ENCODE data around the gene RGS13.

RGS13 gene

DNA sequence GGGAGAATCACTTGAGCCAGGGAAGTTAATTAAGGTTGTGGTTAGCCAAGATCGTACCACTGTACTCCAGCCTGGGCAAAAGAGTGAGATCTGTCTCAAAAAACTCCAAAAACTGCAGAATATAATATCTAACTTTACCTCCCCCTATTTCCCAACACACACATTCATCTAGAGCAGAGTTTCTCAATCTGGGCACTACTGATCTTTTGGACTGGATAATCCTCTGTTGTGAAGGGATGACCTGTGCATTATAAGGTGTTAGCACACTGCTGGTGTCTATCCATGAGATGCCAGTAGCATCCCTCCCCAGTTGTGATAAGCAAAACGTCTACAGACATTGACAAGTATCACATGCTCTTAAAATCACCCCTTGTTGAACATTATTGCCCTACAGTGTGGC, 61.8 kb downstream of the RGS13 start:
- DNase-seq (ENCODE audit: low read depth), result no peak
- no peak overlapping the region for H3K4me3 ChIP-seq (ENCODE audit: low read depth, low read length)
- TF ChIP-seq, protein P1, sequence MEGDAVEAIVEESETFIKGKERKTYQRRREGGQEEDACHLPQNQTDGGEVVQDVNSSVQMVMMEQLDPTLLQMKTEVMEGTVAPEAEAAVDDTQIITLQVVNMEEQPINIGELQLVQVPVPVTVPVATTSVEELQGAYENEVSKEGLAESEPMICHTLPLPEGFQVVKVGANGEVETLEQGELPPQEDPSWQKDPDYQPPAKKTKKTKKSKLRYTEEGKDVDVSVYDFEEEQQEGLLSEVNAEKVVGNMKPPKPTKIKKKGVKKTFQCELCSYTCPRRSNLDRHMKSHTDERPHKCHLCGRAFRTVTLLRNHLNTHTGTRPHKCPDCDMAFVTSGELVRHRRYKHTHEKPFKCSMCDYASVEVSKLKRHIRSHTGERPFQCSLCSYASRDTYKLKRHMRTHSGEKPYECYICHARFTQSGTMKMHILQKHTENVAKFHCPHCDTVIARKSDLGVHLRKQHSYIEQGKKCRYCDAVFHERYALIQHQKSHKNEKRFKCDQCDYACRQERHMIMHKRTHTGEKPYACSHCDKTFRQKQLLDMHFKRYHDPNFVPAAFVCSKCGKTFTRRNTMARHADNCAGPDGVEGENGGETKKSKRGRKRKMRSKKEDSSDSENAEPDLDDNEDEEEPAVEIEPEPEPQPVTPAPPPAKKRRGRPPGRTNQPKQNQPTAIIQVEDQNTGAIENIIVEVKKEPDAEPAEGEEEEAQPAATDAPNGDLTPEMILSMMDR (IDR thresholded peaks at IDR 0.05; ENCODE audit: insufficient read depth, low read depth, low read length, missing control alignments), result no peak

DNA sequence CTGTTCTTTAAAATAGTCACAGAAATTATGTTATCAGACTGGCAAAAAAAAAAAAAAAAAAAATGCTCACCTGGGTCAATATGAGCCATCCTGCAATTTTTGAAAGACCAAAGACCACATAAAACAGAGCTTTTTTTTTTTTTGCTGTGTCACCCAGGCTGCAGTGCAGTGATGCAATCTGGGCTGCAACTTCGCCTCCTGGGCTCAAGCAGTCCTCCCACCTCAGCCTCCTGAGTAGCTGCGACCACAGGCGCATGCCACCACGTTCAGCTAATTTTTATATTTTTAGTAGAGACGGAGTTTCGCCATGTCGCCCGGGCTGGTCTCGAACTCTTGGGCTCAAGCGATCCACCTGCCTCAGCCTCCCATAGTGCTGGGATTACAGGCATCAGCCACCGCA, 62.8 kb downstream of the RGS13 start:
- TF ChIP-seq, protein P1 (IDR thresholded peaks at IDR 0.05; ENCODE audit: insufficient read depth, low read depth, low read length, missing control alignments), result no peak
- DNase-seq (ENCODE audit: low read depth), result no peak
- no peak overlapping the region for H3K4me3 ChIP-seq (ENCODE audit: low read depth, low read length)

DNA sequence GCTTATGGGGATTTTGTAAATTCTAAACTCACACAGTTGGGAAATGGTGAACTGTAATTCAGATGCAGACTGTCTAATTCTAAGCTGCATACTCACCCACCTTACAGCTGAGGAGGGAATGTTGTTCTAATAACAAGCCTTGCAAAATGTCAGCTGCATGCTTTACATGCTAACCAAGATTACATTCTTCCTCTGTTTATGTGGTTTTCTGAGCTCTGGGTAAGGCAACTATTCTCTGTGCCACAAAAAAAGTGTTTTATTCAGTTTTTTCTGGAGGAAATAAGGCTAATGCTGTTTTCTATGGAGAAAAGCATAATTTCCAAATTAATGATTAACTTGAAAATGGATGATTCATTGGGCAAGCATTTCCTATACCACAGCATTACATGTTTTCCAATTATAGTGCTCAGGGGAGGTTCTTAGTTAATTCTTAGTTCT, 64.9 kb downstream of the RGS13 start:
- TF ChIP-seq, protein P1 (IDR thresholded peaks at IDR 0.05; ENCODE audit: insufficient read depth, low read depth, low read length, missing control alignments), result no peak
- DNase-seq (ENCODE audit: low read depth), result no peak
- H3K4me3 ChIP-seq (ENCODE audit: low read depth, low read length), result no peak overlapping the region

DNA sequence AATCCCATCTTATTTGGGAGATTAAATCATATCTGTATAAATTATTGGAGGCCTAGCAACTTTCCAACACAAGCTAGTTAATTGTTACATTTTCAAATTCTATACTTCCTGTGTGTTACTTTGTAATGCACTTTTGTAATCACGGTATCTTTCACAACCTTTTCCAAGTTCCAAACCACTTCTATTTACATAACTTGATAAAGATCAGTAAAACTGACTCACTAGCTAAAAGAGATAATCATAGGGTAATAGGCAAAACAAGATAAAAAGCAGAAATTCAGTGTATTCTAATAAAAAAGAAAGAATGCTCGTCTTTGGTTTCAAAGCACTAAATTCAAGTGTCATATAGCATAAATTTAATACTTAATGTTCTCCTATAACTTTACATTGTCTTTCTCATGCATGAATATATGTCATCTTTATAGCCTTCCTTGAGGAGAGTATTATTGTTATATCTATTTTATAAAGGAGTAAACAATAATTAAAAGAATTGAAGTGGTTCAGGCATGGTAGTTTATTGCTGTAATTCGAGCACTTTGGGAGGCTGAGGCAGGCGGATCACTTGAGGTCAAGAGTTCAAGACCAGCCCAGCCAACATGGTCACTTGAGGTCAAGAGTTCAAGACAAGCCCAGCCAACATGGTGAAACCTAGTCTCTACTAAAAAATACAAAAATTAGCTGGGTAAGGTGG, 66.4 kb downstream of the RGS13 start:
- H3K4me3 ChIP-seq (ENCODE audit: low read depth, low read length), result no peak overlapping the region
- TF ChIP-seq, protein P1 (IDR thresholded peaks at IDR 0.05; ENCODE audit: insufficient read depth, low read depth, low read length, missing control alignments), result no peak
- no peak for DNase-seq (ENCODE audit: low read depth)

DNA sequence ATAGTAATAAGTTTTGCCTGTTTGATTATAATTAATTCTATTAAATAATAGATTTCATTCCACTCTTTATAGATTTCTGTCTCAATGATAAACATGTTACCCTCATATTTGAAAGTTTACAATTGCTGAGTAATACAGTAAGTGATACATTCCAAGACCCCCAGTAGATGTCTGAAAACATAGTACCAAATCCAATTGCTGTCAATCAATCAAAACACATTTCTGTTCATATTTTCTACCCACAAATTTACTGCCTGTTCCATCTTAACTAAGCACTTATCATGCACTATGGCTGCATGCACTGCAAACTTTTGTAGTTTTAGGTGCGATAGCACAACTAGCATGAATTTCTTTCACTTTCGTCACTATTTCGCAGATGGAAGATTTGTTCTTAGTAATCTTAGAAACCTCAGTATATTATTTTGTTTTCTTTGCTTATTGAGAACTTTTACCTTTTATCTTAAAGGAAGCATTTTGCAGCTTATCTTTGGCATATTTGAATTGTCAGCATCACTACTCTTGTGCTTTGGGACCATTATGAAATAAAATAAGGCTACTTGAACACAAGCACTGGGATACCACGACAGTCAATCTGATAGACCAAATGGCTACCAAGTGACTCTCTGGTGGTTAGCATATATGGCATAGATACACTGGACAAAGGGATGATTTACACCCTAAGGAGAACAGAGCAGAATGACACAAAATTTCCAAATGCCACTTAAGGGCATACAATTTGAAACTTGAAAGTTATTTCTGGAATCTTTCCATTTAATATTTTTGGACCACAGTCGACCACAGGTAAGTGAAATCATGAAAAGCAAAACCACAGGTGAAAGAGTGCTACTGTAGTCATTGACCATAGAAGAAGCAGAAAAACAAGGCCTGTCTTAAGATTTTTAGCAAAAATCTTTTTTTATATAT, 67.6 kb downstream of the RGS13 start:
- TF ChIP-seq, protein P1 (IDR thresholded peaks at IDR 0.05; ENCODE audit: insufficient read depth, low read depth, low read length, missing control alignments), result no peak
- H3K4me3 ChIP-seq (ENCODE audit: low read depth, low read length), result no peak overlapping the region; the same call in 1 of the 2 replicates
- DNase-seq (ENCODE audit: low read depth), result peak; percentile 53

DNA sequence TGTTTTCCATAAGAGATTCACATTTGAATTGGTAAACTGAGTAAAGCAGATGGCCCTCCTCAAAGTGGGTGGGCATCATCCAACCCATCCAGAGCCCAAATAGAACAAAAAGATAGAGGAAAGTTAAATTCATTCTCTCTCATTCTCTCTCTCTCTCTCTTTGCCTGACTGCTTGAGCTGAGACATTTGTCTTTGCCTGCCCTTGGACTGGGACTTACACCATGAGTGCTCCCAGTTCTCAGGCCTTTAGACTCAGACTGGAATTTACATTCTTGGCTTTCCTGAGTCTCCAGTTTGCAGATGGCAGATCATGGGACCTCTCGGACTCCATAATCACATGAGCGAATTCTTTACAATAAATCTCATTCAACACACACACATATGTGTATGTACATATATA, 69.6 kb downstream of the RGS13 start:
- no peak for DNase-seq (ENCODE audit: low read depth)
- TF ChIP-seq, protein P1 (IDR thresholded peaks at IDR 0.05; ENCODE audit: insufficient read depth, low read depth, low read length, missing control alignments), result no peak
- no peak overlapping the region for H3K4me3 ChIP-seq (ENCODE audit: low read depth, low read length)
